H1 (cell line): ENCODE data around the gene KAZALD1. TPM values are rescaled to one million over a fixed set of nuclear protein-coding genes. Genes with fewer than 3 reads are reported as not detected.

Source experiments
- BACH1 ChIP-seq: IDR thresholded peaks from 2 replicates; pipeline ENCODE4 v1.6.1; 2012; ENCODE audit warnings: low read length, improper control_type of control experiment
- RFX5 ChIP-seq: IDR thresholded peaks from 2 replicates; pipeline ENCODE4 v1.6.1; 2011; ENCODE audit warnings: low read depth, low read length, improper control_type of control experiment, borderline replicate concordance
- SIX5 ChIP-seq: IDR thresholded peaks from 2 replicates; pipeline ENCODE4 v1.6.1; 2011; ENCODE audit warnings: mild to moderate bottlenecking, low read depth, low read length
- SP2 ChIP-seq: IDR thresholded peaks from 2 replicates; pipeline ENCODE4 v1.6.1; 2012; ENCODE audit warnings: mild to moderate bottlenecking, low read length, inconsistent platforms
- TAF7 ChIP-seq: optimal IDR thresholded peaks from 2 replicates; pipeline ENCODE3; 2011; ENCODE audit warnings: low read depth, mild to moderate bottlenecking, inconsistent platforms, low read length, moderate library complexity, borderline replicate concordance
- TEAD4 ChIP-seq: IDR thresholded peaks from 2 replicates; pipeline ENCODE4 v1.6.1; 2012; ENCODE audit warnings: low read depth, low read length, inconsistent platforms, mixed read lengths
- USF2 ChIP-seq: IDR thresholded peaks from 2 replicates; pipeline ENCODE4 v1.6.1; 2011; ENCODE audit warnings: low read length, improper control_type of control experiment
- YY1 ChIP-seq: IDR thresholded peaks from 2 replicates; pipeline ENCODE4 v1.6.1; 2011; ENCODE audit warnings: low read depth, mild to moderate bottlenecking, low read length
- polyA plus RNA-seq, 7 experiments: library from polyadenylated mRNA; depleted of rRNA in 3 of 7; stranded (reverse) in 5 of 7; unstranded in 2 of 7; fragments of >200 nt in 5 of 7; fragments of 200-250 nt in 2 of 7; gene quantifications; 1 replicate in 5 of 7; 2 replicates in 1 of 7; 4 replicates in 1 of 7; pipeline versions ENCODE4 v1.2.1 to v1.2.3, GENCODE V29; 2011 to 2013; ENCODE audit warnings: missing spikeins in 2 of 7, mixed read lengths in 2 of 7
- total RNA-seq: library from RNA; stranded (reverse); fragmentation: NEBNext Ultra II Directional; extraction: Animal tissue kit (Norgen Biotek cat#: 25700); gene quantifications from 2 replicates; pipeline ENCODE4 v1.2.1, GENCODE V29; 2021
- TF ChIP-seq, protein P1 (sequence below): fragments of 300-600 bp; sonication (generic); IDR thresholded peaks from 2 replicates; pipeline ENCODE4 v1.7.1; 2012; ENCODE audit warnings: low read length, moderate library complexity, mild to moderate bottlenecking, inconsistent platforms; ENCODE audit not compliant: insufficient replicate concordance

The KAZALD1 gene
- total and polyA plus RNA-seq, 2 of the 8 experiments (the other 6 are each of a cell fraction or from before 2014, with no cell fraction given) = 0.65 to 1.9 TPM

DNA sequence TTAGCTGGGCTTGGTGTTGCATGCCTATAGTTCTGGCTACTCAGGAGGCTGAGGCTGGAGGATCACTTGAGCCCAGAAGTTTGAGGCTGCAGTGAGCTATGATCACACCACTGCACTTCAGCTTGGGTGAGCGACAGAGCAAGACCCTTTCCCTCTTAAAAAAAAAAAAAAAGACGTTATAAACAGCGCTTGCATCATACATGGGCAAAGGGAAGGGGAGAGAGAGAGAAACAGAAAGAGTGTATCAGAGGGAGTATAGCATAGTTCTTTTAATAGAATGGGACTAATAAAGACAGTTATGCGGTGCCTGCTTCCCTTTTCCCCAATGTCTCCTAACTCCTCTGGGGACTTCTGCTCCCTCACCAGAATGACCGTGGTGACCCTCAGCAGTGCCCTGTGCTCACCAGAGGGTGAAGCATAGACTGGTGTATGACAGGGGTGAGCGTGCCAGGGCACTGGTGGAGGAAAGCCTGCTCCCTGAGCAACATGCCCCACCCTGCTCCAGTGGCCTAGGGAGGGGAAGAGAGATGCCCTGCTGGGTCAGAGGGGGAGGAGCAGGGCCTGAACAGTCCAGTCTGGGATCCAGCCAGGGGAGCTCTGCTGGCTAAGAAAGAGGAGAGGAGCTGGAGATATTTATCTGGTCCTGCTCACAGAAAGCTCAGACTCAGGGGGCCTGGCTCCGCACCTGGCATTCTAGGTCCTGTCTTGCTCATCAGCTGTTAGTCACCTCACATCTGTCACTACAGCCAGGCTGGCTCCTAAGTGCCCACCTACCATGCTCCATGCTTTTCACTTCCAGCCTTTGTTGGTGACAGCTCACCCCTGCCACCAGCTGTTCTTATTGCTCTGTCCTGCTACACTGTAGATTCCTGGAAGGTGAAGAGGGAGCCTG is 33.1 kb upstream of the KAZALD1 start (continued):
- TF ChIP-seq, protein P1, sequence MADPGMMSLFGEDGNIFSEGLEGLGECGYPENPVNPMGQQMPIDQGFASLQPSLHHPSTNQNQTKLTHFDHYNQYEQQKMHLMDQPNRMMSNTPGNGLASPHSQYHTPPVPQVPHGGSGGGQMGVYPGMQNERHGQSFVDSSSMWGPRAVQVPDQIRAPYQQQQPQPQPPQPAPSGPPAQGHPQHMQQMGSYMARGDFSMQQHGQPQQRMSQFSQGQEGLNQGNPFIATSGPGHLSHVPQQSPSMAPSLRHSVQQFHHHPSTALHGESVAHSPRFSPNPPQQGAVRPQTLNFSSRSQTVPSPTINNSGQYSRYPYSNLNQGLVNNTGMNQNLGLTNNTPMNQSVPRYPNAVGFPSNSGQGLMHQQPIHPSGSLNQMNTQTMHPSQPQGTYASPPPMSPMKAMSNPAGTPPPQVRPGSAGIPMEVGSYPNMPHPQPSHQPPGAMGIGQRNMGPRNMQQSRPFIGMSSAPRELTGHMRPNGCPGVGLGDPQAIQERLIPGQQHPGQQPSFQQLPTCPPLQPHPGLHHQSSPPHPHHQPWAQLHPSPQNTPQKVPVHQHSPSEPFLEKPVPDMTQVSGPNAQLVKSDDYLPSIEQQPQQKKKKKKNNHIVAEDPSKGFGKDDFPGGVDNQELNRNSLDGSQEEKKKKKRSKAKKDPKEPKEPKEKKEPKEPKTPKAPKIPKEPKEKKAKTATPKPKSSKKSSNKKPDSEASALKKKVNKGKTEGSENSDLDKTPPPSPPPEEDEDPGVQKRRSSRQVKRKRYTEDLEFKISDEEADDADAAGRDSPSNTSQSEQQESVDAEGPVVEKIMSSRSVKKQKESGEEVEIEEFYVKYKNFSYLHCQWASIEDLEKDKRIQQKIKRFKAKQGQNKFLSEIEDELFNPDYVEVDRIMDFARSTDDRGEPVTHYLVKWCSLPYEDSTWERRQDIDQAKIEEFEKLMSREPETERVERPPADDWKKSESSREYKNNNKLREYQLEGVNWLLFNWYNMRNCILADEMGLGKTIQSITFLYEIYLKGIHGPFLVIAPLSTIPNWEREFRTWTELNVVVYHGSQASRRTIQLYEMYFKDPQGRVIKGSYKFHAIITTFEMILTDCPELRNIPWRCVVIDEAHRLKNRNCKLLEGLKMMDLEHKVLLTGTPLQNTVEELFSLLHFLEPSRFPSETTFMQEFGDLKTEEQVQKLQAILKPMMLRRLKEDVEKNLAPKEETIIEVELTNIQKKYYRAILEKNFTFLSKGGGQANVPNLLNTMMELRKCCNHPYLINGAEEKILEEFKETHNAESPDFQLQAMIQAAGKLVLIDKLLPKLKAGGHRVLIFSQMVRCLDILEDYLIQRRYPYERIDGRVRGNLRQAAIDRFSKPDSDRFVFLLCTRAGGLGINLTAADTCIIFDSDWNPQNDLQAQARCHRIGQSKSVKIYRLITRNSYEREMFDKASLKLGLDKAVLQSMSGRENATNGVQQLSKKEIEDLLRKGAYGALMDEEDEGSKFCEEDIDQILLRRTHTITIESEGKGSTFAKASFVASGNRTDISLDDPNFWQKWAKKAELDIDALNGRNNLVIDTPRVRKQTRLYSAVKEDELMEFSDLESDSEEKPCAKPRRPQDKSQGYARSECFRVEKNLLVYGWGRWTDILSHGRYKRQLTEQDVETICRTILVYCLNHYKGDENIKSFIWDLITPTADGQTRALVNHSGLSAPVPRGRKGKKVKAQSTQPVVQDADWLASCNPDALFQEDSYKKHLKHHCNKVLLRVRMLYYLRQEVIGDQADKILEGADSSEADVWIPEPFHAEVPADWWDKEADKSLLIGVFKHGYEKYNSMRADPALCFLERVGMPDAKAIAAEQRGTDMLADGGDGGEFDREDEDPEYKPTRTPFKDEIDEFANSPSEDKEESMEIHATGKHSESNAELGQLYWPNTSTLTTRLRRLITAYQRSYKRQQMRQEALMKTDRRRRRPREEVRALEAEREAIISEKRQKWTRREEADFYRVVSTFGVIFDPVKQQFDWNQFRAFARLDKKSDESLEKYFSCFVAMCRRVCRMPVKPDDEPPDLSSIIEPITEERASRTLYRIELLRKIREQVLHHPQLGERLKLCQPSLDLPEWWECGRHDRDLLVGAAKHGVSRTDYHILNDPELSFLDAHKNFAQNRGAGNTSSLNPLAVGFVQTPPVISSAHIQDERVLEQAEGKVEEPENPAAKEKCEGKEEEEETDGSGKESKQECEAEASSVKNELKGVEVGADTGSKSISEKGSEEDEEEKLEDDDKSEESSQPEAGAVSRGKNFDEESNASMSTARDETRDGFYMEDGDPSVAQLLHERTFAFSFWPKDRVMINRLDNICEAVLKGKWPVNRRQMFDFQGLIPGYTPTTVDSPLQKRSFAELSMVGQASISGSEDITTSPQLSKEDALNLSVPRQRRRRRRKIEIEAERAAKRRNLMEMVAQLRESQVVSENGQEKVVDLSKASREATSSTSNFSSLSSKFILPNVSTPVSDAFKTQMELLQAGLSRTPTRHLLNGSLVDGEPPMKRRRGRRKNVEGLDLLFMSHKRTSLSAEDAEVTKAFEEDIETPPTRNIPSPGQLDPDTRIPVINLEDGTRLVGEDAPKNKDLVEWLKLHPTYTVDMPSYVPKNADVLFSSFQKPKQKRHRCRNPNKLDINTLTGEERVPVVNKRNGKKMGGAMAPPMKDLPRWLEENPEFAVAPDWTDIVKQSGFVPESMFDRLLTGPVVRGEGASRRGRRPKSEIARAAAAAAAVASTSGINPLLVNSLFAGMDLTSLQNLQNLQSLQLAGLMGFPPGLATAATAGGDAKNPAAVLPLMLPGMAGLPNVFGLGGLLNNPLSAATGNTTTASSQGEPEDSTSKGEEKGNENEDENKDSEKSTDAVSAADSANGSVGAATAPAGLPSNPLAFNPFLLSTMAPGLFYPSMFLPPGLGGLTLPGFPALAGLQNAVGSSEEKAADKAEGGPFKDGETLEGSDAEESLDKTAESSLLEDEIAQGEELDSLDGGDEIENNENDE = no peak
- TF ChIP-seq RFX5 (no peak), SIX5 (no peak), TAF7 (no peak), YY1 (no peak), USF2 (no peak), SP2 (no peak), BACH1 (no peak), TEAD4 (no peak)
